Measurements from ENCODE around the gene DGKB.

GRCh38 chr7:14206121-14206520 lies 696.4 kb downstream of the DGKB start:
- no peak for TF ChIP-seq CTCF (IDR thresholded peaks at IDR 0.05; ENCODE audit: insufficient read depth, low read length)
- no peak for TF ChIP-seq POLR2AphosphoS5 (IDR thresholded peaks at IDR 0.05; ENCODE audit: low read depth)
- no peak for TF ChIP-seq SPI1 (IDR thresholded peaks at IDR 0.05; ENCODE audit: borderline replicate concordance, low read depth)
- no peak for TF ChIP-seq REST (IDR thresholded peaks at IDR 0.05; ENCODE audit: insufficient replicate concordance, low read depth)
- TF ChIP-seq GABPA (IDR thresholded peaks at IDR 0.05; ENCODE audit: low read depth): no peak
